ENCODE results near the gene PLXND1.

PLXND1 gene

GRCh38 chr3:129599607-129600006 lies 6.9 kb downstream of the PLXND1 start:
- no peak for DNase-seq (ENCODE audit: low read depth)

GRCh38 chr3:129599073-129599472 lies 7.4 kb downstream of the PLXND1 start:
- DNase-seq (ENCODE audit: low read depth) = no peak

- no peak for DNase-seq (ENCODE audit: low read depth)
These were observed 8.0 kb downstream of the PLXND1 start for GRCh38 chr3:129598484-129598883.

- DNase-seq (ENCODE audit: low read depth) = no peak
These were observed 8.5 kb downstream of the PLXND1 start for GRCh38 chr3:129598000-129598381.

- DNase-seq (ENCODE audit: low read depth) = no peak
These were observed 9.1 kb downstream of the PLXND1 start for GRCh38 chr3:129597087-129597999.

GRCh38 chr3:129596194-129597086 lies 10.0 kb downstream of the PLXND1 start:
- DNase-seq (ENCODE audit: low read depth) = no peak

GRCh38 chr3:129595544-129596193 lies 10.8 kb downstream of the PLXND1 start:
- no peak for DNase-seq (ENCODE audit: low read depth)

GRCh38 chr3:129594907-129595390 lies 11.5 kb downstream of the PLXND1 start:
- DNase-seq (ENCODE audit: low read depth) = no peak

- DNase-seq (ENCODE audit: low read depth) = no peak
These were observed 12.1 kb downstream of the PLXND1 start for GRCh38 chr3:129594409-129594808.

GRCh38 chr3:129593595-129594339 lies 12.7 kb downstream of the PLXND1 start:
- DNase-seq (ENCODE audit: low read depth) = peak; percentile 36

GRCh38 chr3:129593230-129593594 lies 13.3 kb downstream of the PLXND1 start:
- DNase-seq (ENCODE audit: low read depth) = no peak

GRCh38 chr3:129592381-129593131 lies 13.9 kb downstream of the PLXND1 start:
- no peak for DNase-seq (ENCODE audit: low read depth)

- DNase-seq (ENCODE audit: low read depth) = no peak
These were observed 14.5 kb downstream of the PLXND1 start for GRCh38 chr3:129591932-129592331.

GRCh38 chr3:129590215-129590614 lies 16.3 kb downstream of the PLXND1 start:
- DNase-seq (ENCODE audit: low read depth) = no peak

- no peak for DNase-seq (ENCODE audit: low read depth)
These were observed 18.8 kb downstream of the PLXND1 start for GRCh38 chr3:129587566-129588210.

GRCh38 chr3:129586746-129587430 lies 19.6 kb downstream of the PLXND1 start:
- DNase-seq (ENCODE audit: low read depth) = no peak

- DNase-seq (ENCODE audit: low read depth) = no peak
These were observed 20.4 kb downstream of the PLXND1 start for GRCh38 chr3:129585949-129586657.

- DNase-seq (ENCODE audit: low read depth) = no peak
These were observed 21.8 kb downstream of the PLXND1 start for GRCh38 chr3:129584631-129585030.

- DNase-seq (ENCODE audit: low read depth) = no peak
These were observed 23.2 kb downstream of the PLXND1 start for GRCh38 chr3:129583289-129583688.

Measured in activated T-cell treated with anti-CD3 and anti-CD28 coated beads for 24 hours (primary cell).